H54 (cell line): ENCODE data around the gene USH2A.

Source experiments
- DNase-seq: peaks from one replicate; pipeline ENCODE4 v3.0.0; 2011; ENCODE audit warnings: low spot score, mixed read lengths; ENCODE audit not compliant: insufficient read length
- FAIRE-seq: peaks from 3 replicates; lab custom pipeline; 2011; peaks lifted over from hg19 to GRCh38; lab: Jason Lieb, UNC
- POLR2A ChIP-seq: IDR thresholded peaks from 2 replicates; pipeline ENCODE4 v1.6.1; 2011; ENCODE audit warnings: low read depth, mild to moderate bottlenecking, low read length

Gene USH2A

GRCh38 chr1:215807218-215807617 is 616.0 kb downstream of the USH2A start:
- TF ChIP-seq POLR2A = no peak
- FAIRE-seq (no peak), DNase-seq (no peak)

- no peak for DNase-seq
- no peak for TF ChIP-seq POLR2A
- no peak for FAIRE-seq
These were observed 625.4 kb downstream of the USH2A start for GRCh38 chr1:215797859-215798258.

- DNase-seq = no peak
- FAIRE-seq = no peak
- TF ChIP-seq POLR2A = no peak
These were observed 629.1 kb downstream of the USH2A start for GRCh38 chr1:215794156-215794555.

- DNase-seq (peak; percentile 6), FAIRE-seq (peak; percentile 81)
- no peak for TF ChIP-seq POLR2A
These were observed 630.1 kb downstream of the USH2A start for GRCh38 chr1:215793180-215793579.

GRCh38 chr1:215792446-215792845 is 630.8 kb downstream of the USH2A start:
- no peak for TF ChIP-seq POLR2A
- FAIRE-seq = no peak
- no peak for DNase-seq

GRCh38 chr1:215789981-215790380 is 633.3 kb downstream of the USH2A start:
- DNase-seq (no peak), FAIRE-seq (no peak)
- TF ChIP-seq POLR2A = no peak

- no peak for FAIRE-seq
- TF ChIP-seq POLR2A = no peak
These were observed 636.3 kb downstream of the USH2A start for GRCh38 chr1:215786997-215787396.

GRCh38 chr1:215780641-215781040 is 642.6 kb downstream of the USH2A start:
- TF ChIP-seq POLR2A = no peak
- no peak for DNase-seq
- FAIRE-seq = no peak

More at GRCh38 chr1:215786997-215787396, 636.3 kb downstream of the USH2A start:
- no peak for DNase-seq

GRCh38 chr1:215780139-215780538 is 643.1 kb downstream of the USH2A start:
- no peak for FAIRE-seq

GRCh38 chr1:215779729-215780128 is 643.5 kb downstream of the USH2A start:
- no peak for TF ChIP-seq POLR2A

More at GRCh38 chr1:215780139-215780538, 643.1 kb downstream of the USH2A start:
- no peak for TF ChIP-seq POLR2A
- no peak for DNase-seq

GRCh38 chr1:215777370-215777925 is 645.8 kb downstream of the USH2A start:
- TF ChIP-seq POLR2A = no peak
- no peak for DNase-seq
- FAIRE-seq = no peak

More at GRCh38 chr1:215779729-215780128, 643.5 kb downstream of the USH2A start:
- no peak for DNase-seq
- FAIRE-seq = no peak

GRCh38 chr1:215776336-215776735 is 646.9 kb downstream of the USH2A start:
- TF ChIP-seq POLR2A = no peak
- DNase-seq (no peak), FAIRE-seq (no peak)

- FAIRE-seq (no peak), DNase-seq (no peak)
These were observed 651.1 kb downstream of the USH2A start for GRCh38 chr1:215772151-215772550.

GRCh38 chr1:215768303-215768702 is 654.9 kb downstream of the USH2A start:
- TF ChIP-seq POLR2A = no peak
- no peak for DNase-seq
- no peak for FAIRE-seq

More at GRCh38 chr1:215772151-215772550, 651.1 kb downstream of the USH2A start:
- TF ChIP-seq POLR2A = no peak

- FAIRE-seq (no peak), DNase-seq (no peak)
- no peak for TF ChIP-seq POLR2A
These were observed 655.5 kb downstream of the USH2A start for GRCh38 chr1:215767761-215768160.
